Chondrocyte (in vitro differentiated cells): Measurements from ENCODE around the gene OR10D3. TPM values are rescaled to one million over a fixed set of nuclear protein-coding genes. Genes with fewer than 3 reads are reported as not detected.

ENCODE experiments used
- DNase-seq: peaks from one replicate; pipeline ENCODE4 v3.0.0; 2021; ENCODE audit warnings: mixed read lengths, low spot score
- H3K27ac Mint-ChIP-seq: one replicate; pipeline ENCODE4 v1.8.0; 2021; ENCODE audit warnings: mild to moderate bottlenecking, moderate library complexity, mixed read lengths; ENCODE audit not compliant: unreplicated experiment
- H3K27me3 Mint-ChIP-seq: 2 replicates; pipeline ENCODE4 v1.8.0; 2021; ENCODE audit warnings: low read depth, mixed read lengths
- H3K36me3 Mint-ChIP-seq: 2 replicates; pipeline ENCODE4 v1.8.0; 2021; ENCODE audit warnings: low read depth, mixed read lengths
- H3K4me1 Mint-ChIP-seq: 2 replicates; pipeline ENCODE4 v1.8.0; 2021; ENCODE audit warnings: low read depth, mild to moderate bottlenecking, mixed read lengths
- H3K4me3 Mint-ChIP-seq: one replicate; pipeline ENCODE4 v1.8.0; 2021; ENCODE audit warnings: mild to moderate bottlenecking, moderate library complexity, mixed read lengths; ENCODE audit not compliant: unreplicated experiment
- H3K9me3 Mint-ChIP-seq: 2 replicates; pipeline ENCODE4 v1.8.0; 2021; ENCODE audit warnings: low read depth, mixed read lengths
- CTCF ChIP-seq: fragments of 200-600 bp; sonication (generic); IDR thresholded peaks from 2 replicates; pipeline ENCODE4 v1.5.0; 2021; ENCODE audit warnings: antibody characterized with exemption, mild to moderate bottlenecking, moderate library complexity
- total RNA-seq: library from RNA; stranded (reverse); gene quantifications from 3 replicates; pipeline ENCODE4 v1.2.1, GENCODE V29; 2021

OR10D3 gene
- total RNA-seq, 1 donor from 2014 or later, result not detected

GRCh38 chr11:124233376-124233775 is 50.2 kb downstream of the OR10D3 start:
- H3K27ac Mint-ChIP-seq, result no peak overlapping the region
- TF ChIP-seq CTCF, result no peak
- H3K36me3 Mint-ChIP-seq, result no peaks in the 10 kb centered on the region
- no peaks in the 10 kb centered on the region for H3K4me1 Mint-ChIP-seq
- H3K9me3 Mint-ChIP-seq, result no peaks in the 10 kb centered on the region
- H3K4me3 Mint-ChIP-seq, result no peak overlapping the region
- H3K27me3 Mint-ChIP-seq, result peaks cover 7% of the 10 kb centered on the region
- no peak for DNase-seq

Other genes starting within 250 kb of the OR10D3 start
- not detected in 3 replicates for gene OR4D5, start 243.7 kb upstream of the OR10D3 start, total RNA-seq
- gene OR6T1, start 239.5 kb upstream of the OR10D3 start, total RNA-seq, result not detected in 3 replicates
- gene OR10S1, start 205.6 kb upstream of the OR10D3 start, total RNA-seq, result not detected in 3 replicates
- gene OR10G6, start 188.2 kb upstream of the OR10D3 start, total RNA-seq, result not detected in 3 replicates
- not detected in 3 replicates for gene OR10G4, start 170.3 kb upstream of the OR10D3 start, total RNA-seq
- not detected in 3 replicates for gene OR10G9, start 160.3 kb upstream of the OR10D3 start, total RNA-seq
- gene OR10G8, start 156.5 kb upstream of the OR10D3 start, total RNA-seq, result not detected in 3 replicates
- gene OR10G7, start 142.0 kb upstream of the OR10D3 start, total RNA-seq, result not detected in 3 replicates
- 2.7 to 11.0 TPM (median 3.1 TPM) in 3 replicates for gene VWA5A, start 67.9 kb upstream of the OR10D3 start, total RNA-seq
- gene OR8G1, start 57.8 kb downstream of the OR10D3 start, total RNA-seq, result not detected in 3 replicates
- 0.20 TPM in 1 of 3 replicates, not detected in the others for gene OR8G5, start 73.0 kb downstream of the OR10D3 start, total RNA-seq
- gene OR8D1, start 130.6 kb downstream of the OR10D3 start, total RNA-seq, result not detected in 3 replicates
- not detected in 3 replicates for gene OR8D2, start 136.9 kb downstream of the OR10D3 start, total RNA-seq
- gene OR8B2, start 201.2 kb downstream of the OR10D3 start, total RNA-seq, result not detected in 3 replicates
- not detected in 3 replicates for gene OR8B3, start 215.7 kb downstream of the OR10D3 start, total RNA-seq
- gene OR8B4, start 241.5 kb downstream of the OR10D3 start, total RNA-seq, result not detected in 3 replicates